HepG2 (cell line): ENCODE data around the gene CRNN. TPM values are rescaled to one million over a fixed set of nuclear protein-coding genes. Genes with fewer than 3 reads are reported as not detected.

Source experiments
- CENPX ChIP-seq: sonication (generic); formaldehyde crosslinking; IDR thresholded peaks from 2 replicates; pipeline ENCODE4 v1.9.0; 2021; ENCODE audit warnings: mild to moderate bottlenecking, missing genetic modification reagents, moderate library complexity
- NCOA2 ChIP-seq: sonication (generic); formaldehyde crosslinking; IDR thresholded peaks from 2 replicates; pipeline ENCODE4 v1.8.0; 2022; ENCODE audit warnings: inconsistent platforms
- ZBTB42 ChIP-seq: sonication (generic); formaldehyde crosslinking; IDR thresholded peaks from 2 replicates; pipeline ENCODE4 v1.5.0; 2020; ENCODE audit warnings: mild to moderate bottlenecking, missing genetic modification reagents
- ZFP1 ChIP-seq: IDR thresholded peaks from 2 replicates; pipeline ENCODE4 v1.6.1; 2016
- ZKSCAN8 ChIP-seq: IDR thresholded peaks from 2 replicates; pipeline ENCODE4 v1.6.1; 2016; ENCODE audit warnings: borderline replicate concordance, missing genetic modification reagents, missing compliant biosample characterization
- ZNF446 ChIP-seq: sonication (generic); formaldehyde crosslinking; IDR thresholded peaks from 2 replicates; pipeline ENCODE4 v1.5.0; 2020; ENCODE audit warnings: mild to moderate bottlenecking, missing genetic modification reagents
- ZNF672 ChIP-seq: sonication (generic); formaldehyde crosslinking; IDR thresholded peaks from 2 replicates; pipeline ENCODE4 v1.8.1; 2022; ENCODE audit warnings: missing genetic modification reagents
- polyA plus RNA-seq, 8 experiments: library from polyadenylated mRNA; depleted of rRNA in 3 of 8; stranded (reverse) in 7 of 8; unstranded in 1 of 8; fragments of >200 nt; fragmentation: Illumina TruSeq in 4 of 8; extraction: Trizol in 4 of 8; gene quantifications; 2 replicates each; pipeline versions ENCODE4 v1.2.1 to v1.2.3, GENCODE V29; 2011 to 2016; ENCODE audit warnings: low read depth in 4 of 8, missing spikeins in 1 of 8, mixed read lengths in 1 of 8; ENCODE audit not compliant: insufficient read depth in 1 of 8
- small RNA-seq, 3 experiments: library from RNA; depleted of rRNA; stranded (forward); fragments of <200 nt; gene quantifications; one replicate each; pipeline ENCODE3, GENCODE V24; 2012; ENCODE audit warnings: low read depth in 2 of 3, low replicate concordance in 1 of 3; ENCODE audit not compliant: insufficient read length in 3 of 3, insufficient read depth in 2 of 3
- total RNA-seq, 5 experiments: library from RNA; depleted of rRNA; stranded (reverse); fragments of >200 nt; fragmentation: Illumina TruSeq; extraction: Trizol; gene quantifications; 2 replicates each; pipeline ENCODE4 v1.2.3, GENCODE V29; 2016; ENCODE audit warnings: low read depth in 1 of 5
- TF ChIP-seq, protein P1 (sequence below): sonication (generic); formaldehyde crosslinking; IDR thresholded peaks from 2 replicates; pipeline ENCODE4 v1.8.0; 2022; ENCODE audit warnings: mild to moderate bottlenecking, missing genetic modification reagents; ENCODE audit not compliant: insufficient replicate concordance
- TF ChIP-seq, protein P2 (sequence below): sonication (generic); formaldehyde crosslinking; IDR thresholded peaks from 2 replicates; pipeline ENCODE4 v1.8.0; 2022; ENCODE audit warnings: missing genetic modification reagents, mild to moderate bottlenecking, moderate library complexity, borderline replicate concordance
- TF ChIP-seq, protein P3 (sequence below): IDR thresholded peaks from 2 replicates; pipeline ENCODE4 v1.6.1; 2016; ENCODE audit warnings: low read depth

Gene CRNN
- total and polyA plus RNA-seq, 2 of the 13 experiments (the other 11 are each of a cell fraction or from before 2014, with no cell fraction given) = not detected

DNA sequence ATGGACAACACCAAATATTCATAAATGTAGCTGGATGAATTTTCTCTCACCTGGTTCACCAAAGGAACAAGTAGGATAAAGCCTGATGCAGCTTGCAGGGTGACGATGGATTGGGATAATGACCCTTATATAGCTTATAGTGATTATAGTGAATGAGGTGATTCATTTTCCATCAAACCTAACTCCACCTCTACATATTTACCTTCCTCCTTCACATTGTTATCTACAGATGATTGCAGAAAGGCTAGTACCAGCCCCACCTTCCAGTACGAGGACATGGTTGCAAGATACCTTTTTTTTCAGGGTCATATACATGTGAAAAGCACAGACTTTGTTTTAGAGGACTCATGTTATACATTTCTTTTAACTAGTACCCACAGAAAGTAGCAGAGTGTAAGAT lies 54.2 kb downstream of the CRNN start, which contains the start of gene FLG2 (continued):
- TF ChIP-seq ZBTB42 (CRISPR knock-in tag) (no peak), NCOA2 (CRISPR knock-in tag) (no peak), ZNF446 (CRISPR knock-in tag) (no peak), ZFP1 (CRISPR knock-in tag) (no peak), CENPX (CRISPR knock-in tag) (no peak), ZKSCAN8 (CRISPR knock-in tag) (no peak), ZNF672 (CRISPR knock-in tag) (no peak)
- TF ChIP-seq, protein P1, sequence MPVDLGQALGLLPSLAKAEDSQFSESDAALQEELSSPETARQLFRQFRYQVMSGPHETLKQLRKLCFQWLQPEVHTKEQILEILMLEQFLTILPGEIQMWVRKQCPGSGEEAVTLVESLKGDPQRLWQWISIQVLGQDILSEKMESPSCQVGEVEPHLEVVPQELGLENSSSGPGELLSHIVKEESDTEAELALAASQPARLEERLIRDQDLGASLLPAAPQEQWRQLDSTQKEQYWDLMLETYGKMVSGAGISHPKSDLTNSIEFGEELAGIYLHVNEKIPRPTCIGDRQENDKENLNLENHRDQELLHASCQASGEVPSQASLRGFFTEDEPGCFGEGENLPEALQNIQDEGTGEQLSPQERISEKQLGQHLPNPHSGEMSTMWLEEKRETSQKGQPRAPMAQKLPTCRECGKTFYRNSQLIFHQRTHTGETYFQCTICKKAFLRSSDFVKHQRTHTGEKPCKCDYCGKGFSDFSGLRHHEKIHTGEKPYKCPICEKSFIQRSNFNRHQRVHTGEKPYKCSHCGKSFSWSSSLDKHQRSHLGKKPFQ (CRISPR knock-in tag) = no peak
- TF ChIP-seq, protein P2, sequence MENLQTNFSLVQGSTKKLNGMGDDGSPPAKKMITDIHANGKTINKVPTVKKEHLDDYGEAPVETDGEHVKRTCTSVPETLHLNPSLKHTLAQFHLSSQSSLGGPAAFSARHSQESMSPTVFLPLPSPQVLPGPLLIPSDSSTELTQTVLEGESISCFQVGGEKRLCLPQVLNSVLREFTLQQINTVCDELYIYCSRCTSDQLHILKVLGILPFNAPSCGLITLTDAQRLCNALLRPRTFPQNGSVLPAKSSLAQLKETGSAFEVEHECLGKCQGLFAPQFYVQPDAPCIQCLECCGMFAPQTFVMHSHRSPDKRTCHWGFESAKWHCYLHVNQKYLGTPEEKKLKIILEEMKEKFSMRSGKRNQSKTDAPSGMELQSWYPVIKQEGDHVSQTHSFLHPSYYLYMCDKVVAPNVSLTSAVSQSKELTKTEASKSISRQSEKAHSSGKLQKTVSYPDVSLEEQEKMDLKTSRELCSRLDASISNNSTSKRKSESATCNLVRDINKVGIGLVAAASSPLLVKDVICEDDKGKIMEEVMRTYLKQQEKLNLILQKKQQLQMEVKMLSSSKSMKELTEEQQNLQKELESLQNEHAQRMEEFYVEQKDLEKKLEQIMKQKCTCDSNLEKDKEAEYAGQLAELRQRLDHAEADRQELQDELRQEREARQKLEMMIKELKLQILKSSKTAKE (CRISPR knock-in tag) = no peak
- TF ChIP-seq, protein P3, sequence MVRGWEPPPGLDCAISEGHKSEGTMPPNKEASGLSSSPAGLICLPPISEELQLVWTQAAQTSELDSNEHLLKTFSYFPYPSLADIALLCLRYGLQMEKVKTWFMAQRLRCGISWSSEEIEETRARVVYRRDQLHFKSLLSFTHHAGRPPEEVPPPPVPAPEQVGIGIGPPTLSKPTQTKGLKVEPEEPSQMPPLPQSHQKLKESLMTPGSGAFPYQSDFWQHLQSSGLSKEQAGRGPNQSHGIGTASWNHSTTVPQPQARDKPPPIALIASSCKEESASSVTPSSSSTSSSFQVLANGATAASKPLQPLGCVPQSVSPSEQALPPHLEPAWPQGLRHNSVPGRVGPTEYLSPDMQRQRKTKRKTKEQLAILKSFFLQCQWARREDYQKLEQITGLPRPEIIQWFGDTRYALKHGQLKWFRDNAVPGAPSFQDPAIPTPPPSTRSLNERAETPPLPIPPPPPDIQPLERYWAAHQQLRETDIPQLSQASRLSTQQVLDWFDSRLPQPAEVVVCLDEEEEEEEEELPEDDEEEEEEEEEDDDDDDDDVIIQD (CRISPR knock-in tag) = no peak
- TF ChIP-seq, all 625 proteins: peak for 0

Small RNA genes within 50 kb of the gene (small RNA-seq; reads per million reads assigned to genes)
- 0 reads per million in 3 experiments for gene HMGN3P1

Other genes with a start within 250 kb of the CRNN start
- gene HRNR, start 190.1 kb downstream of the CRNN start, total RNA-seq (2016; rRNA removed; fragmentation: Illumina TruSeq; extraction: Trizol) = not detected in 2 replicates
- not detected in 2 replicates for gene HRNR, start 190.1 kb downstream of the CRNN start, polyA plus RNA-seq (2011; rRNA removed)
- gene FLG, start 89.0 kb downstream of the CRNN start, total RNA-seq (2016; rRNA removed; fragmentation: Illumina TruSeq; extraction: Trizol) = not detected in 2 replicates
- 0.01 TPM in 1 of 2 replicates, not detected in the other for gene FLG, start 89.0 kb downstream of the CRNN start, polyA plus RNA-seq (2011; rRNA removed)
- not detected in 2 replicates for gene FLG2, start 54.3 kb downstream of the CRNN start, total RNA-seq (2016; rRNA removed; fragmentation: Illumina TruSeq; extraction: Trizol)
- not detected in 2 replicates for gene FLG2, start 54.3 kb downstream of the CRNN start, polyA plus RNA-seq (2011; rRNA removed)
- gene LCE5A, start 96.5 kb upstream of the CRNN start, total RNA-seq (2016; rRNA removed; fragmentation: Illumina TruSeq; extraction: Trizol) = not detected in 2 replicates
- gene LCE5A, start 96.5 kb upstream of the CRNN start, polyA plus RNA-seq (2011; rRNA removed) = not detected in 2 replicates
- gene CRCT1, start 100.2 kb upstream of the CRNN start, total RNA-seq (2016; rRNA removed; fragmentation: Illumina TruSeq; extraction: Trizol) = not detected in 2 replicates
- not detected in 2 replicates for gene CRCT1, start 100.2 kb upstream of the CRNN start, polyA plus RNA-seq (2011; rRNA removed)
- not detected in 2 replicates for gene LCE3E, start 152.5 kb upstream of the CRNN start, total RNA-seq (2016; rRNA removed; fragmentation: Illumina TruSeq; extraction: Trizol)
- gene LCE3E, start 152.5 kb upstream of the CRNN start, polyA plus RNA-seq (2011; rRNA removed) = not detected in 2 replicates
- not detected in 2 replicates for gene LCE3D, start 166.3 kb upstream of the CRNN start, total RNA-seq (2016; rRNA removed; fragmentation: Illumina TruSeq; extraction: Trizol)
- not detected in 2 replicates for gene LCE3D, start 166.3 kb upstream of the CRNN start, polyA plus RNA-seq (2011; rRNA removed)
- not detected in 2 replicates for gene LCE3C, start 186.0 kb upstream of the CRNN start, total RNA-seq (2016; rRNA removed; fragmentation: Illumina TruSeq; extraction: Trizol)
- not detected in 2 replicates for gene LCE3C, start 186.0 kb upstream of the CRNN start, polyA plus RNA-seq (2011; rRNA removed)
- not detected in 2 replicates for gene LCE3B, start 199.5 kb upstream of the CRNN start, total RNA-seq (2016; rRNA removed; fragmentation: Illumina TruSeq; extraction: Trizol)
- not detected in 2 replicates for gene LCE3B, start 199.5 kb upstream of the CRNN start, polyA plus RNA-seq (2011; rRNA removed)
- gene LCE3A, start 208.8 kb upstream of the CRNN start, total RNA-seq (2016; rRNA removed; fragmentation: Illumina TruSeq; extraction: Trizol) = not detected in 2 replicates
- not detected in 2 replicates for gene LCE3A, start 208.8 kb upstream of the CRNN start, polyA plus RNA-seq (2011; rRNA removed)
- gene LCE2D, start 249.1 kb upstream of the CRNN start, total RNA-seq (2016; rRNA removed; fragmentation: Illumina TruSeq; extraction: Trizol) = not detected in 2 replicates
- gene LCE2D, start 249.1 kb upstream of the CRNN start, polyA plus RNA-seq (2011; rRNA removed) = not detected in 2 replicates